SU-DHL-6 (cell line): Measurements from ENCODE around the gene SPTBN5.

Source experiments
- EZH2phosphoT487 ChIP-seq: fragments of 200-600 bp; sonication (generic), shearing (Covaris generic); conservative IDR thresholded peaks from 2 replicates; pipeline ENCODE4 v1.6.1; 2018; ENCODE audit warnings: mild to moderate bottlenecking, antibody characterized with exemption, low read length, moderate library complexity, mixed read lengths
- TF ChIP-seq, protein P1 (sequence below): fragments of 200-600 bp; sonication (generic); IDR thresholded peaks from one replicate; pipeline ENCODE4 v1.5.1; 2017; ENCODE audit warnings: antibody characterized with exemption, mild to moderate bottlenecking, low read length, moderate library complexity; ENCODE audit not compliant: insufficient read depth, poor library complexity, severe bottlenecking

DNA sequence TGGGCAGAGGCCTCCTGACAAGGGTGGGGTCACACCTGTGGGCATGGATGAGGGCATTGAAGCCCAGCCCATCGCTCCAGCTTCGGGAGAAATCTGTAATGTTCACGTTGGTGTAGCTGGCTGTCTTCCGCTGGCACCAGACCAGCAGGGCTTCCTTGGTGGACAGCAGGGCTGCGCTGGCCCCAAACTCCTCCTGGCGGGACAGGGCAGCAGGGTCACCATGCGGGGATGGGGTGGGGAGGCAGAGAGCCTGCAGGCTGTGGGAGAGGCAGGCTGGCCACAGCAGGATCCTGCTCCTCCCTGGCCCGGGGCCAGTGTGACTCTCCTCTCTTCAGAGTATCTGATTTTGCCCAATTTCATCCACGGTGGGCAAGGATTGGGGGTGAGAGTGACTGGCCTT is 6.0 kb downstream of the SPTBN5 start:
- TF ChIP-seq, protein P1, sequence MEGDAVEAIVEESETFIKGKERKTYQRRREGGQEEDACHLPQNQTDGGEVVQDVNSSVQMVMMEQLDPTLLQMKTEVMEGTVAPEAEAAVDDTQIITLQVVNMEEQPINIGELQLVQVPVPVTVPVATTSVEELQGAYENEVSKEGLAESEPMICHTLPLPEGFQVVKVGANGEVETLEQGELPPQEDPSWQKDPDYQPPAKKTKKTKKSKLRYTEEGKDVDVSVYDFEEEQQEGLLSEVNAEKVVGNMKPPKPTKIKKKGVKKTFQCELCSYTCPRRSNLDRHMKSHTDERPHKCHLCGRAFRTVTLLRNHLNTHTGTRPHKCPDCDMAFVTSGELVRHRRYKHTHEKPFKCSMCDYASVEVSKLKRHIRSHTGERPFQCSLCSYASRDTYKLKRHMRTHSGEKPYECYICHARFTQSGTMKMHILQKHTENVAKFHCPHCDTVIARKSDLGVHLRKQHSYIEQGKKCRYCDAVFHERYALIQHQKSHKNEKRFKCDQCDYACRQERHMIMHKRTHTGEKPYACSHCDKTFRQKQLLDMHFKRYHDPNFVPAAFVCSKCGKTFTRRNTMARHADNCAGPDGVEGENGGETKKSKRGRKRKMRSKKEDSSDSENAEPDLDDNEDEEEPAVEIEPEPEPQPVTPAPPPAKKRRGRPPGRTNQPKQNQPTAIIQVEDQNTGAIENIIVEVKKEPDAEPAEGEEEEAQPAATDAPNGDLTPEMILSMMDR = no peak
- TF ChIP-seq EZH2phosphoT487 = no peak
